HG03135 (cell line): ENCODE measurements around the gene ZNF575.
"Not testable (repeated sequence)": the region's sequence is repeated elsewhere in the genome, so short reads cannot be mapped to it uniquely, and the experiment has no call there.

ENCODE experiments used
- ATAC-seq: cut with Tn5 transposase; IDR thresholded peaks from one replicate; pipeline ENCODE4 v1.9.1; 2021; ENCODE audit warnings: mild to moderate bottlenecking, moderate library complexity; ENCODE audit not compliant: unreplicated experiment

The ZNF575 gene

GRCh38 chr19:43510713-43511112, 22.3 kb upstream of the ZNF575 start:
- no peak for ATAC-seq

- no peak for ATAC-seq
Measured at GRCh38 chr19:43511324-43511723, 21.7 kb upstream of the ZNF575 start.

DNA sequence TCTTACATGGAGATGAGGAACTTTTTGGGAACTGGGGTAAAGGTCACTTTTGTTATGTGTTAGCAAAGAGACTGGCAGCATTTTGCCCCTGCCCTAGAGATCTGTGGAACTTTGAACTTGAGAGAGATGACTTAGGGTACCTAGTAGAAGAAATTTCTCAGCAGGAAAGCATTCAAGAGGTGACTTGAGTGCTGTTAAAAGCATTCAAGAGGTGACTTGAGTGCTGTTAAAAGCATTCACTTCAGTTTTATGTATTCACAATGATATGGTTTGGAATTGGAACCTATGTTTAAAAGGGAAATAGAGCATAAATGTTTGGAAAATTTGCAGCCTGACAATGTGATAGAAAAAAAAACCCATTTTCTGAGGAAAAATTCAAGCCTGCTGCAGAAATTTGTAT, 20.6 kb upstream of the ZNF575 start:
- ATAC-seq: not testable (repeated sequence)

- ATAC-seq: no peak
Measured at GRCh38 chr19:43518051-43518450, 14.9 kb upstream of the ZNF575 start.

DNA sequence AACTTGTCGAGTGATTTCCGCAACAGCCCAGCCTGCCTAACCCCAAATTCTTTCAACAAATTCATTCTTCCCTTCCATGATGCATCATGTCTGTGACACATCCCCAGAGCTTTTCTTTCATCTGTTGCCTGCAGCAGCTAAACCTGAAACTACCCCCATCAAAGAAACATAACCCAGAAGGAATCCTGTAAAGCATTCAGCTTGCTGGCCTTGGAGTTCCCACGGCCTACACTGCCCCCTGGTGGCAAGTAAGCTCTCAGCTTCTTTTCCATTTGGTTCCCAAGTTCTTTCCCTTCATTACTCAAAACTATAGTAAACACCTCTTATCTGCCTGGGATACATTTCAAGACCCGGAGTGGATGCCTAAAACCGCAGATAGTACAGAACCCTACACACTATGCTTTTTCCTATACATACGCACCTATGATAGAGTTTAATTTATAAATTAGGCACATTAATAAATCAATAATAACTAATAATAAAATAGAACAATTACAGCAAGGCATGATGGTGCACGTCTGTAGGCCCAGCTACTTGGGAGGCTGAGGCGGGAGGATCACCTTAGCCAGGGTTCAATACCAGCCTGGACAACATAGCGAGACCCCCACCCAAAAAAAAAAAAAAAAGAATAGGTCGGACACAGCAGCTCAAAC, 13.4 kb upstream of the ZNF575 start:
- no peak for ATAC-seq

- ATAC-seq: no peak
Measured at GRCh38 chr19:43522929-43523328, 10.1 kb upstream of the ZNF575 start.

- not testable (repeated sequence) for ATAC-seq
Measured at GRCh38 chr19:43523696-43524095, 9.3 kb upstream of the ZNF575 start.

- no peak for ATAC-seq
Measured at GRCh38 chr19:43524922-43525835, 7.8 kb upstream of the ZNF575 start.

DNA sequence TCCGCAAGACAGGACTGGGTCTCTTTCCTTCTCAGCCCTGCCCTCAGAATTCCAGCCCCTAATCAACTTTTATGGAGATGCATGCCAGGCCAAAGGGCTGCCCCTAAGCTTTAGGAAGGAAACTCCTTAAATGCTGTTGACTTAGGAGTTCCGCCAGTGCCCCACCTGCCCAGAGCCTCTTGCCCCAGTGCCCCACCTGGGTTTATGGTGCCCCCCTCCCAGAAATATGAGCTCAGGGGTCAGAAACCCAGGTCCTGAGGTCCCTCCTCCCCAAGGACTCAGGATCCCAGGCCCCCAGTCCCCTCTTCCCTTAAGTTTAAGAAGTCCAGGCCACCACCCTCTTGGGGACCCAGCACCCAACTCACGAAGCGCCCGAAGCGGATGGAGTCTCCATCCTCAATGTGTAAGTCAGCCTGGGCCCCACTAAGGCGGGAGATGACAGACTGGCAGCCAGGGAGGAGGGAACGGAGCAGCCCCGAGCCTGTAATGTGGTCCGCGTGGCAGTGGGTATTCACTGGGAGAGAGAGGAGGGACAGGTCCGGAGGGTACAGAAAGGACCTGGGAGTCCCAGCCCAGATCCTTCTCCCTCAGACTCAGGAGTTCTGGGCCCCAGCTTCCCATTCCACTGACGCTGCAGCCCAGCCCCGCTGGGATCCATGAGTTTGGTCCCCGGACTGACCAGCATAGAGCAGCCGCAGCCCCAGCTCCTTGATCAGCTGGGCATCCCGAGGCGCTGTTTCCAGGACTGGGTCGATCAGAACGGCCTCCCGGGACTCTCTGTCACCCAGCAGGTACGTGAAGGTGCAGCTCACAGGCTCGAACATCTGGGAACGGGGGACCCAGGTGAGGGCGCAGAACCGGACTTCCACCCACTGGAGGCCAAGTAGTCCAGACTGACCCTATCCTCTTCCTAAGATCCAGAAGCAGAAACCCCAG, 6.9 kb upstream of the ZNF575 start:
- ATAC-seq: no peak

DNA sequence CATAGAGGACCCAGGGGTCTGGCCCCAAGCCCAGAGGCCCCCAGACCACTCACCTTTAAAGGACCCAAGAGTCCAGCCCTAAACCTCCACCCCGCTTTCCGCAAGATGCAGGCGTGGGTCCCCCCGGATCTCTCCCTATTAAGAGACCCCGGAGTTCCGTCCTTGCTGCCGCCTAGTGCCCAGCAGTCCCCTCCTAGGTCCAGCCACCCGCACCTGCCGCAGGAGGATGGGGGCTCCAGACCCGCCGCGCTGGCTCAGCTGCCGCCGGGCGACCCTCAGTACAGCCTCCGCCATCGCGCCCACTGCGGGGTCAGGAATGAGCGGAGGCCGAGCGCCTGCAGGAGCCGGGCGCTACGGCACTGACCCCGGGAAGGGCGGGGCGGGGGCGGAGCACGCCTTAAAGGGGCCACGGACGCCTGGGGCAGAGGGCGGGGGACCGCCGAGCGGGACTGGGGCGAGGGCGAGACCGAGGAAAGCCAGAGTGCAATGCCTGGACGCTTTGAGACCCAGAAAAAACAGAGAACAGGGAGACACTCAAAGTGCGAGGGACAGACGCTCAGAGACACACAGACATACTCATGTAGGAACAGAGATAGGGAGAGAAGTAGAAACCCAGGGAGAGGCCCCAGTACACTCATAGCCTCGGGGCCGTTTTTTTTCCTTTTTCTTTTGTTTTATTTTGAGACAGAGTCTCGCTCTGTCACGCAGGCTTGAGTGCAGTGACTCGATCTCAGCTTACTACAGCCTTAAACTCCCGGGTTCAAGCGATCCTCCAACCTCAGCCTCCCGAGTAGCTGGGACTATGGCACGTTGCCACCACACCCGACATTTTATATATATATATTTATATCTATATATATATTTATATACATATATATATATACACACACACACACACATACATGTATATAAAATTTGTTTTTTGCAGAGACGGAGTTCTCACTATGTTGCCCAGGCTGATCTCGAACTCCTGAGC, 5.8 kb upstream of the ZNF575 start, which contains the start of gene ETHE1:
Gene ETHE1 (minus strand): TSS at position 318 of the 976 bp plus-strand sequence. CDS start 24 bp downstream, at position 294.
- peak; percentile 65 for ATAC-seq

DNA sequence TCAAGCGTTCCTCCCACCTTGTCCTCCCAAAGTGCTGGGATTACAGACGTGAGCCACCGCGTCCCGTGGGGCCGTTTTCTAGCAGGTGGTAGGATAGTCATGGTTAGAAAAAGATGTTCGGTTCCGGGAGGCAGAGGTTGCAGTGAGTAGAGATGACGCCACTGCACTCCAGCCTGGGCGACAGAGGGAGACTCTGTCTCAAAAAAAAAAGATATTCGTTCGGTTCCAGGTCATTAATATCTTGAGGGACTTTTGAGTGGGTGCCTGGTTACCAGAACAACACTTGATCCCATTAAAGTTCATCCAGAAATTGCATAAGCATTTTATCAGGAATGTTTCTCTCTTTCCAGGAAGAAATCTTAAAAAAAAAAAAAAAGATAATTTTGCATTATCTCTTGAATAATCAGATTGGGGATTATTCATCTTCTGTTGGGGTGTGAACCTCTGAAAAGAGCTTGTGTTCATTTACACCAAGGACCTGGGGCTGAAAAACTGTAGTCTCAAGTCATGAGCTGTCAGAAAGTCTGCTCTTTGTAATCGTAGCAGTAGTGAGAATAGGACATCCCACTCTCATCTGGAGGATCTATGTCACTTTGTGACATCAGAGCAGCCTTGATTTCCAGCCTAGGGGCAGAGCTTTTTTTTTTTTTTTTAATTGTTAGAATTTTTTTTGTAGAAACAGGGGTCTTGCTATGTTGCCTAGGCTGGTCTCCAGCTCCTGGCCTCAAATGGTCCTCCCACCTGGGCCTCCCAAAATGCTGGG, 4.9 kb upstream of the ZNF575 start:
- no peak for ATAC-seq

DNA sequence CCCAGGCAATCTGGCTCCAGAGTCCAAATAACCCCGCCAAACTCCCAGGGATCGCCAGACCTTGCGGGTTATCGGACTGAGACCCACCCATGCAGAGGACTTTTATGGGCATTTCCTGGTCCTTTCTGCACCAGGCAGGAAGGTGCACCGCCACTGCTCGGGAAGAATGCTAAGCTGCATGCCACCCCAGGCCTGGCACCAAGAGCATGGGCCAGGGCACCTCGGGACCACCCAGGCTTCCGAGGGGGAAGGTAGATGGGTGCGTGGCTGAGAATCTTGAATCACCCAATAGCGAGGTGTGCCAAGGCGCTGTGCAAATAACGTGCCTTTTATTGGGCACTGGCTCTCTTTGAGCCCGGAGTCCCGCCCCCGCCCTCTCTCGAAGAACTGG, 422 bp upstream of the ZNF575 start:
- no peak for ATAC-seq

DNA sequence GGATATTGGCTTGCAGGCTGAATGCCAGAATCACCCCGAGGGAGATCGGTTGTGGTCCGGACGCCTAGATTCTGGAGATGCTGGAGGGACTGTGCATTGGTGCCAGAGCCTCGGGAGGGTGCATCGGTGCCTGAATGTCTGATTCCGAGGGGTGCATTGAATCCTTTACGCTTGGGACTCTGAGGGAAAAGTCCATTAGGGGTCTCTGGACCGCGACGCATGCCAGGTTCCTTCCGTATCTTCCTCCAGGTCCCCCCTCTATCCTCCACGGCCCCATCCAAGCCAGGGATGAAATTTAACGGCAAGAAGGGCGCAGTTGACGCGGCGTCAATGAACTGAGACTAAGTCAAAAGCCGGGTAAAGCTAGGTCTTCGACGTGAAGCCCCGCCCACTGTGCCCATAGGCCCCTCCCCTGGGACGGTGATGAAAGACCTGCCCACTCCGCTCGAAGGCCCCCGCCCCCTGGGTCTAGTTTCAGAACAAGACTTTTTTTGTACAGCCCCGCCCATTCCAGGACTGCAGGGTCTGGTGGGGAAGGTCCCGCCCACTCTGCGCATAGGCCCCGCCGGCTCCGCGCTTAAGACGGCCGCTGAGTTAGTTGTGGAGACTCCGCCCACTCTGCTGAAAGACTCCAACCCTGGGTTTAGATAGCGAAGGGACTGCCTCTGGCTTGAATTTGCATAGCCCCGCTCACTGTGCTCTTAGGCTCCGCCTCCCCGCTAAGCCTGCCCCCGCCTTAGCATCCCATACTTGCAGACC, 737 bp downstream of the ZNF575 start:
- ATAC-seq: peak; percentile 60

- ATAC-seq: no peak
Measured at GRCh38 chr19:43534305-43534815, 1.4 kb downstream of the ZNF575 start.

DNA sequence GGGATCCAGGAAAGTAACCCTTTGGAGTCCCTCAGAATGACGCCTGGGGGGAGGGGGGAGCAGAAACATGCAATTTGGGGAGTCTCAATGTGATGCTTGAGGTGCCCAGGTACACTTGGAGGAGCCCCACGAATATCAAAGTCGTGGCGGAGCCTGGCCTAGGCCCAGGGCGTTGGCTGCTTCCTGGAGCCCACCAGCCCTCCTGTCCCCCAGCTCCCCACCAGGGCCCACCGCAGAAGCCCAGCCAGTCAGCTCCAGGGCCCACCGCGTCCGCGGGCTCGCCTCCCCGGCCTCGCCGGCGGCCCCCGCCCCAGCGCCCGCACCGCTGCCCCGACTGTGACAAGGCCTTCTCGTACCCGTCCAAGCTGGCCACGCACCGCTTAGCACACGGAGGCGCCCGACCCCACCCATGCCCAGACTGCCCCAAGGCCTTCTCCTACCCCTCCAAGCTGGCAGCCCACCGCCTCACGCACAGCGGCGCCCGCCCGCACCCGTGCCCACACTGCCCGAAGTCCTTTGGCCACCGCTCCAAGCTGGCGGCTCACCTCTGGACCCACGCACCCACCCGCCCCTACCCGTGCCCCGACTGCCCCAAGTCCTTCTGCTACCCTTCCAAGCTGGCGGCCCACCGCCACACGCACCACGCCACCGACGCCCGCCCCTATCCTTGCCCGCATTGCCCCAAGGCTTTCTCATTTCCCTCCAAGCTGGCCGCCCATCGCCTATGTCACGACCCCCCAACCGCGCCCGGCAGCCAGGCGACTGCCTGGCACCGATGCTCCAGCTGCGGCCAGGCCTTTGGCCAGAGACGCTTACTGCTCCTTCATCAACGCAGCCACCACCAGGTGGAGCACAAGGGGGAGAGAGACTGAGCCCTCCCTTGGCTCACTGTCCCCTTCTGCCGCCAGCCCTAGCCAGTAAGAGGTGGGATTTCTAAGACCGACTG, 2.1 kb downstream of the ZNF575 start:
- no peak for ATAC-seq

DNA sequence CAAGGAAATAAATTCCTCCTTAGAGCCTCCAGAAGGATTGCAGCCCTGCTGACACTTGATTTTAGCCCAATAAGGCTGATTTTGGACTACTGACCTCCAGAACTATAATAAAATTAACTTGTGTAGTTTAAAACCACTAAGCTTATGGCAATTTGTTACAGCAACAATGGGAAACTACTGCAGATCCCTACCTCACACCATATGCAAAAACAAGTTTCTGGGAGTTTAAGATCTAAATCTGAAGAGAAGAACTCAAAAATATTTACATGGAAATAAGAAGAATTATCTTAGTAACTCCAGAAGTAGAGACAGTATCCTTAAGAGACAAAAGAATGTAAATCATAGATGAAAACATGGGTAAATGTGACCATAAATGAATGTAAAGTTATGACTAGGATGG, 5.9 kb downstream of the ZNF575 start:
- ATAC-seq: no peak

- no peak for ATAC-seq
Measured at GRCh38 chr19:43540381-43540780, 7.4 kb downstream of the ZNF575 start.
